GM18907 (cell line): Measurements from ENCODE around the gene BYSL.
"Not testable (repeated sequence)": the region's sequence is repeated elsewhere in the genome, so short reads cannot be mapped to it uniquely, and the experiment has no call there.

Source experiments
- ATAC-seq: cut with Tn5 transposase; IDR thresholded peaks from one replicate; pipeline ENCODE4 v1.9.1; 2021; ENCODE audit warnings: mild to moderate bottlenecking, moderate library complexity; ENCODE audit not compliant: unreplicated experiment

BYSL gene

DNA sequence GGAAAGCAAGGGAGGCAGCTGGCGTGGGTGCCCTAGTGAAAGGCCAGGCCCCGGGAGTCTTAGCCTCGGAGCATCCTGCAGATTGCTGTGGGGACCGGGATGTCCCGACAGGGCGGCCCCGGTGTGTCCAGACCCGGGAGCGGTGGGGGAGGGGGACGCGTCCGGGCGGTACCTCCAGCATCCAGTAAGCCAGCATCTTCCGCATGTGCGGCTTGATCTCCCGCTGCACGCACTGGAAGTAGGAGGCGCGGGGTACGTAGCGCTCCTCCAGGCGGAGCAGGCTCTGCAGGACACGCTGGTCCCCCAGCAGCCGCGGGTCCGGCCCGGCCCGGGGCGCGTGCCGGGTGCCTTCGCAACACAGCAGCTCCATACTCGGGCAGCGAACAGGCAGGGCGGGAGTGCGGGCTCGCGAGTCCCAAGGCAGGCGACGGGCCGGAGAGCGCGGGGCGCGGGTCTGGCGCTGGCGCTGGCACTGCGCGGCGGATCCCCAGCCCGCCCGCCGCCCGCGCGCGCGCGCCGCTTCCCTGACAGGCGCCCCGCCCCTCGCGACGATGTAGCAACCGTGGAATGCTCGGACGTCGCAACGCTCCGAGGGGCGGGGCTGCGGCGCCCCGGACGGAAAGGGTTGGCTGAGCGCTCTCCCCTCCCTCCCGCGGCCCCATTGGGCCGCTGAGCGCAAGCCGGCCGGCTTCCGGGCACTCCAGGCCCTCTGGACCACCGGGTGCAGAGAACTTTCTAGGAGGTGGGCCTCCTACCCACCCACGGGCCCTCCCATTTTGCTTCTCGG is 20.2 kb downstream of the BYSL start, which contains the start of gene CCND3:
CCND3 (minus strand) TSS at position 529 of the 787 bp plus-strand sequence; CDS start at position 370, 159 bp downstream.
- peak; percentile 80 for ATAC-seq

DNA sequence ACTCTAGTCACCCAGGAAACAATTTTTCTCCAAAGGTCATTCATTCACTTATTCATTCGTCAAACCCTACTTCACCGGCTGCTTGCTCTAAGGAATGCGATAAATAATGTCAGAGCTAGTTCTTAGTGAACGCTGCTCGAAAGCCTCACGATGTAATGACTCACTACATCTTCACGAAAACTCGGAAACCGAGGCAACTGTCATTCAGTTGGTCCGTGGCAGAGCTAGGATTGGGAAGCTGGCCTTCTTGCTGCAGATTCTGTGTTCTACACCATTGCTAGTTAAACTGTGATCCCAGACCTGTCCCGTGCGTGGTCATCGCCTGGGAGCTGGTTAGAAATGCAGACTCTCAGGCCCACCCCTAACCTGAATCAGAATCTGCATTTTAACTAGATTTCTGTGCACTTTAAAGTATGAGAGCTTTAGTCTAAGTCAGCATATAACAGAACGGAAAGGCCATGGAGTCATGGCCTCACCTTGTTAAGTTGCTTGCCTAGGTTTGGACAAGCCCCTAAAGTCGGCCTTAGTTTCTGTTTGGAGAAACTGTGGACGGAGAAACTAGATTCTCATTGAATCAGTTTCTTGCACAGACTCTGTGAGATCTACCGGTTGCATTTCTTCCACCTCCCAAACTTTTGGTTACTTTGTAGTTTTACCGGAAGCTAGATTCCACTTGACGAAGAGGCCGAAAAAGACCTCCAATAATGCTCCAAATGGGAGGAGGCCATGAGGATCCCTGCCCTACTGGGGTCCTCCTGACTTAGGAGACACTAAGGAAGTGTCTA is 21.0 kb downstream of the BYSL start:
- ATAC-seq: no peak

- ATAC-seq: not testable (repeated sequence)
These were observed 21.6 kb downstream of the BYSL start for GRCh38 chr6:41942882-41943281.

GRCh38 chr6:41943456-41943855 is 22.2 kb downstream of the BYSL start:
- ATAC-seq: no peak

GRCh38 chr6:41947581-41948220 is 26.4 kb downstream of the BYSL start:
- ATAC-seq: no peak

GRCh38 chr6:41954668-41955067 is 33.4 kb downstream of the BYSL start:
- ATAC-seq: no peak

GRCh38 chr6:41955412-41955811 is 34.1 kb downstream of the BYSL start:
- no peak for ATAC-seq

DNA sequence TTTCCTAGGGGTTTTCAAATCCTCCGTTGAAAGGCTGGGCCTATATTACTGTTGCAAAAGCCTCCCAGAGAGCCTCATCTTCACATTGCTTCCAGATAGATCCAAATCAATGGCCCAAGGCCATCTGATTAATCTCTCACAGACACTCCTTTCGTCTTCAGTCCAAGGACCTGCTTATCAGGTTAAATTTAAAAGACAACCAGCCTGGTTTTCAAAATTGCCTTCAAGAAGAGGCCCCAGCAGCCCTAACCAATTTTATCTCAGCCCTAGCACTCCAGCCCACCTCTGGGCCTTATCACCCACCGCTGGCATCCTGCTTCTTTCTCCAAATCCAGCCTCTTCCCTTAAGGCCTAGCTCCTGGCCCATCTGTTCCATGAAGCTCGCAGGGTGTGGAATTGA is 35.8 kb downstream of the BYSL start:
- no peak for ATAC-seq

GRCh38 chr6:41958022-41958856 is 36.9 kb downstream of the BYSL start:
- no peak for ATAC-seq

- ATAC-seq: no peak
These were observed 38.7 kb downstream of the BYSL start for GRCh38 chr6:41960028-41960427.

DNA sequence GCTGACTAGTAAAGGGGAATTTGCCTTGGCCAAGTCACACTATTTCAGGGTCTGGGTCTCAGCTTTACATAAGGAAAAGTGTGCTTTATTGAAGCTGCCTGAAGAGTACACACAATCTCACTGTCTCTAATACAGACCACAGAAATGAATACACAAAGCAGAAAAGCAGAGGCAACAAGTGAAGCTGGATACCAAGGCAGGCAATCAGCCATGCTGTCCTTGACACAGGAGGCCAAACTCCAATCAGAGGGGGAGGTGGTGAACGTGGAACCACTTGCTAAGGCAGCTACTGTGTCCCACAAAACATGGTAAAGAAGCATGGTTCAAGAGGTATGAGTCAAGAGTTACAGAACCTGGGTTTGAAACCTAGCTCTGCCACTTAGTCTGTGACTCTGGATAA is 42.1 kb downstream of the BYSL start:
- no peak for ATAC-seq

GRCh38 chr6:41964201-41964887 is 43.0 kb downstream of the BYSL start:
- ATAC-seq: no peak

- no peak for ATAC-seq
These were observed 44.3 kb downstream of the BYSL start for GRCh38 chr6:41965429-41966213.

DNA sequence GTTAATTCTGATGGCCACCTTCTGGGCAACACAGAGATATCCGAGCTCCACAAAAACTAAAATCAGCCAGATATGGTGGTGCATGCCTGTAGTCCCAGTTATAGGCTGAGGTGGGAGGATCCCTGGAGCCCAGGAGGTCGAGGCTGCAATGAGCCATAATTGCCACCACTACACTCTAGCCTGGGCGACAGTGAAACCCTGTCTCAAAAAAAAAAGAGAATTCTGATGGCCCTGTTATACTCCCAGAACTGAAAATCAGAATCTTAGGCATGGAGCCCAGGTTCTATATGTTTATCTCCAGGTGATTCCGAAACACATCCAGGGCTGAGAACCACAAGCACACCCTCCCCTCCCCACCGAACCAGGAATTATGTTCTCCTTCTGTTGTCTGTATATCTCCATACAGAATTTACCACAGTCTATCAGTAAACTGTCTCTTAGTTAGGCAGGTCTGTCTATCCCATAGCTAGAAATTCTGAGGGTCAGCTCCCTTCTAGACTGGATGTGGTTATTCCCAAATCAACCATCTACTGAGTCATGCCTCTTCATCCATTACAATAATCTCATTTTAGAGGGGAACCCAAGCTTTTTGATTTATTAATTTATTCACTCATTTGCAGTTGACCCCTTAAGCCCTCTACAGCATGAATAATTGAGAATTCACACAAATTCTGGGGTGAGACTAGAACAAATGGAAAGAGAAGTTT is 45.1 kb downstream of the BYSL start:
- no peak for ATAC-seq

- ATAC-seq: no peak
These were observed 45.6 kb downstream of the BYSL start for GRCh38 chr6:41966961-41967311.

DNA sequence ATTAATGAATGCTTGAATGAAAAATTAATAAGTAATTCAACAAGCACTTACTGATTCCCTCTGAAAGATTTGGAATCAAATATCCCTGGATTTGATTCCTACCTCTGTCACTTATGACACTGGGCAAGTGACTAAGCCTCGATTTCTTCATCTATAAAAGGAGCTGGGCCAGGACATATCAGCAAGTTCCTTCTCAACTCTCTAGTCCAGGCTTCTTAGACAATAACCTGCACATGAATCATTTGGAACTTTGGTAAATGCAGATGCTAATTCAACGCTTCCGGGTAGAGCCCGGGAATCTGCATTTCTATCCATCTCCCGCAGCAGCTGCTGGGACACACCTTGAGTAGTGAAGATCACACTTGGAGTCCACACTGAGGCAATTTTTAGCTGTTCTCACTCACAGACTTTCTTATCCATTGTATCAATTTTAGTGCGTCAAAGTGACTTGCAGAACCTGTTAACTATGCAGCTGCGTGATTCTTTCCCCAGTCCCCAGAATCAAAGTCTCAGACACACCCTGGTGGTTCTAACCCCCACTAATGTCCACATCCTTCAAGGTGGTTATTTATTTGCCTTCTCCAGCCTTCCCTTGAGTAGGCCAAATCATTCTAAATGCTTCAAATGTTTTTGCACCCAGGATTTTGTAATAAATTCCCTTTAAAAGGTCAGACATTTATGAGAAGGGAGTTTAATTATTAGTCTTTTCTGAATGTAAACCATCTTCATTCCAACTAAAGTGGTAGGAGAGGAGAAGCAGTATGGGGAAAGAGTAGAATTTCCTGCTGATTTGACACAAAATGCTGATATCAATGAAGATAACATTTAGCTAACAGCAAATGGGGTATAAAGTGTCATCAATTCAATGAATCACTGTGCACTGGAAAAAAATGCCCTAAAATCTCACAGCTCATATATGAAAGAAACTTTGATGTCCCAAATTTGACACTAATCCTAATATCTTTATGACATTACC is 46.3 kb downstream of the BYSL start:
- ATAC-seq: no peak

DNA sequence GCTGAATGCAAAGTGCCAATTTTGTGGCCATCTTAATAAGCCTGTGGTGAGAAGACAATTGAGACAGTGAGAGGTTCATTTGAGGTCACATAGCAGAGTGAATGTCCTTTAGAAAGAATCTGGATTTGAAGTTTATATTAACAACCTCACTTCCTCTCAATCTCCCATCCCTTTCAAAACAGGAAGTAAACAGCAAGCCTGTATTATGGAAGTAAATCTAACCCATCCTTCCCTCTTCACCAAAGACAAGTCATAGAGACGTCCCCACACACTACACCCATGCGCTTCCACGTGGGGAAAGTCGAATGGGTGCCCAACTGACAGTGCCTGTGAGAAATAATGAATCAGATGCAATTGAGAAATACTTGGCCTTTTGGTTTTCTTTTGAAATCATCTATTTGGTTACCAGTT is 49.1 kb downstream of the BYSL start:
- no peak for ATAC-seq

DNA sequence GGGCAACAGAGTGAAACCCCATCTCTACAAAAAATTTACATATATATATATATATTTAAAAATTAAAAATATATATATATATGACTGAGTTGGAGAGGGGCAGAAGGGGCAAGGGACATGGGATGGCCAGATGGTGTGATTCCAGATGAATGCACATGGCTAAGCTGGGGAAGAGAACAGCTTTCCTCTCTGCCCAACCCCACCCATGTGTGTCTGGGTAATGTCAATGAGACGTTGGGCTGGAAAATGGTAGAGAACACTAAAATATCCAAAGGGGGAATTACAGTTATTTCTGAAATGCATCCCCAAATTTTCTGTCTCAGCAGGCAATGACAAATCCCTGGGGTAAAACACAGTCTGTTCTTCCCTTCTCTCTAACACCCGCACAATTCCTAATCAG is 51.5 kb downstream of the BYSL start:
- no peak for ATAC-seq
